Kidney (tissue), 14 donors: ENCODE measurements around the gene TNFSF13. TPM values are rescaled to one million over a fixed set of nuclear protein-coding genes. Genes with fewer than 3 reads are reported as not detected.

Source experiments
- DNase-seq, 5 donors: peaks; one replicate each; pipeline ENCODE4 v3.0.0-alpha.2; 2013 to 2020
- FAIRE-seq: peaks from 2 replicates; lab custom pipeline; 2012; peaks lifted over from hg19 to GRCh38; lab: Jason Lieb, UNC
- H3K27ac ChIP-seq, 2 donors: one replicate each; pipeline ENCODE4 v1.7.0; 2013; ENCODE audit warnings: low read depth in 2 of 2, low read length in 2 of 2, inconsistent platforms in 1 of 2
- H3K27me3 ChIP-seq: one replicate; pipeline ENCODE4 v1.7.1; 2013; ENCODE audit warnings: low read length, inconsistent platforms; ENCODE audit not compliant: control insufficient read depth, insufficient read depth
- H3K36me3 ChIP-seq, 3 donors: one replicate each; pipeline versions ENCODE4 v1.7.0 to v1.7.1; 2013; ENCODE audit warnings: low read length in 3 of 3, control low read depth in 1 of 3, inconsistent platforms in 1 of 3; ENCODE audit not compliant: insufficient read depth in 3 of 3, control insufficient read depth in 2 of 3
- H3K4me1 ChIP-seq, 3 donors: one replicate each; pipeline versions ENCODE4 v1.7.0 to v1.7.1; 2013; ENCODE audit warnings: low read length in 3 of 3, inconsistent platforms in 1 of 3, low read depth in 1 of 3; ENCODE audit not compliant: control insufficient read depth in 2 of 3, insufficient read depth in 2 of 3
- H3K4me3 ChIP-seq, 3 donors: one replicate each; pipeline versions ENCODE4 v1.7.0 to v1.8.1; 2013; ENCODE audit warnings: low read length in 3 of 3, control low read depth in 1 of 3, inconsistent platforms in 1 of 3
- H3K9ac ChIP-seq, 3 donors: one replicate each; pipeline versions ENCODE4 v1.7.0 to v1.7.1; 2013; ENCODE audit warnings: low read length in 3 of 3, control low read depth in 1 of 3, inconsistent platforms in 1 of 3
- H3K9me3 ChIP-seq, 3 donors: one replicate each; pipeline versions ENCODE4 v1.7.0 to v1.7.1; 2013; ENCODE audit warnings: low read length in 3 of 3, control low read depth in 1 of 3, inconsistent platforms in 1 of 3; ENCODE audit not compliant: control insufficient read depth in 2 of 3, insufficient read depth in 1 of 3
- intact Hi-C: fragments of 100-400 bp; cut with DNase I; formaldehyde crosslinking; loops from one replicate; pipeline ENCODE4 v1.11.1; 2022
- polyA plus RNA-seq: library from polyadenylated mRNA; stranded (reverse); fragments of 350-450 nt; fragmentation: Illumina TruSeq; extraction: RNeasy Lipid Tissue Mini Kit (QIAGEN cat#74804); gene quantifications from one replicate; pipeline ENCODE4 v1.2.3, GENCODE V29; 2014; ENCODE audit warnings: low read depth, low replicate concordance; ENCODE audit not compliant: insufficient read depth
- total RNA-seq: library from RNA; stranded (reverse); fragmentation: NEBNext Ultra II Directional; extraction: Animal tissue kit (Norgen Biotek cat#: 25700); gene quantifications from one replicate; pipeline ENCODE4 v1.2.1, GENCODE V29; 2021
- TF ChIP-seq, protein P1 (sequence below): IDR thresholded peaks from 3 replicates; pipeline ENCODE4 v1.5.1; 2012; ENCODE audit warnings: mild to moderate bottlenecking, moderate library complexity, borderline replicate concordance; ENCODE audit not compliant: insufficient read depth; ENCODE audit errors: extremely low read depth
- donor health status: control.
- donor health status: control.
- donor health status: control.
- donor health status: control.
- donor health status: control.
- donor health status: DM: yes; HTN: yes; CAD: no.
- donor health status: Normal renal cell carcinoma (clear cell type).

The TNFSF13 gene
- total and polyA plus RNA-seq, 2 donors from 2014 or later = 68.6 to 99.2 TPM

DNA sequence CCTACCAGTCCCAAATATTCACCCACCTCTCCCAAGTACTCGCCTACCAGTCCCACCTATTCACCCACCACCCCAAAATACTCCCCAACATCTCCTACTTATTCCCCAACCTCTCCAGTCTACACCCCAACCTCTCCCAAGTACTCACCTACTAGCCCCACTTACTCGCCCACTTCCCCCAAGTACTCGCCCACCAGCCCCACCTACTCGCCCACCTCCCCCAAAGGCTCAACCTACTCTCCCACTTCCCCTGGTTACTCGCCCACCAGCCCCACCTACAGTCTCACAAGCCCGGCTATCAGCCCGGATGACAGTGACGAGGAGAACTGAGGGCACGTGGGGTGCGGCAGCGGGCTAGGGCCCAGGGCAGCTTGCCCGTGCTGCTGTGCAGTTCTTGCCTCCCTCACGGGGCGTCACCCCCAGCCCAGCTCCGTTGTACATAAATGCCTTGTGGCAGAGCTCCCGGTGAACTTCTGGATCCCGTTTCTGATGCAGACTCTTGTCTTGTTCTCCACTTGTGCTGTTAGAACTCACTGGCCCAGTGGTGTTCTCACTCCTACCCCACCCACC lies 44.6 kb upstream of the TNFSF13 start:
- DNase-seq (no peak), FAIRE-seq (no peak)
- H3K9me3 ChIP-seq = no peaks in the 10 kb centered on the region
- no peak overlapping the region for H3K4me3 ChIP-seq
- H3K4me1 ChIP-seq = no peaks in the 10 kb centered on the region
- intact Hi-C loops = no loop called here
- TF ChIP-seq, protein P1, sequence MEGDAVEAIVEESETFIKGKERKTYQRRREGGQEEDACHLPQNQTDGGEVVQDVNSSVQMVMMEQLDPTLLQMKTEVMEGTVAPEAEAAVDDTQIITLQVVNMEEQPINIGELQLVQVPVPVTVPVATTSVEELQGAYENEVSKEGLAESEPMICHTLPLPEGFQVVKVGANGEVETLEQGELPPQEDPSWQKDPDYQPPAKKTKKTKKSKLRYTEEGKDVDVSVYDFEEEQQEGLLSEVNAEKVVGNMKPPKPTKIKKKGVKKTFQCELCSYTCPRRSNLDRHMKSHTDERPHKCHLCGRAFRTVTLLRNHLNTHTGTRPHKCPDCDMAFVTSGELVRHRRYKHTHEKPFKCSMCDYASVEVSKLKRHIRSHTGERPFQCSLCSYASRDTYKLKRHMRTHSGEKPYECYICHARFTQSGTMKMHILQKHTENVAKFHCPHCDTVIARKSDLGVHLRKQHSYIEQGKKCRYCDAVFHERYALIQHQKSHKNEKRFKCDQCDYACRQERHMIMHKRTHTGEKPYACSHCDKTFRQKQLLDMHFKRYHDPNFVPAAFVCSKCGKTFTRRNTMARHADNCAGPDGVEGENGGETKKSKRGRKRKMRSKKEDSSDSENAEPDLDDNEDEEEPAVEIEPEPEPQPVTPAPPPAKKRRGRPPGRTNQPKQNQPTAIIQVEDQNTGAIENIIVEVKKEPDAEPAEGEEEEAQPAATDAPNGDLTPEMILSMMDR = no peak
- peaks cover 8 to 47% (median 38%) of the 10 kb centered on the region in 3 donors for H3K36me3 ChIP-seq
- no peaks in the 10 kb centered on the region for H3K27me3 ChIP-seq
- no peak overlapping the region for H3K27ac ChIP-seq
- no peak overlapping the region for H3K9ac ChIP-seq

DNA sequence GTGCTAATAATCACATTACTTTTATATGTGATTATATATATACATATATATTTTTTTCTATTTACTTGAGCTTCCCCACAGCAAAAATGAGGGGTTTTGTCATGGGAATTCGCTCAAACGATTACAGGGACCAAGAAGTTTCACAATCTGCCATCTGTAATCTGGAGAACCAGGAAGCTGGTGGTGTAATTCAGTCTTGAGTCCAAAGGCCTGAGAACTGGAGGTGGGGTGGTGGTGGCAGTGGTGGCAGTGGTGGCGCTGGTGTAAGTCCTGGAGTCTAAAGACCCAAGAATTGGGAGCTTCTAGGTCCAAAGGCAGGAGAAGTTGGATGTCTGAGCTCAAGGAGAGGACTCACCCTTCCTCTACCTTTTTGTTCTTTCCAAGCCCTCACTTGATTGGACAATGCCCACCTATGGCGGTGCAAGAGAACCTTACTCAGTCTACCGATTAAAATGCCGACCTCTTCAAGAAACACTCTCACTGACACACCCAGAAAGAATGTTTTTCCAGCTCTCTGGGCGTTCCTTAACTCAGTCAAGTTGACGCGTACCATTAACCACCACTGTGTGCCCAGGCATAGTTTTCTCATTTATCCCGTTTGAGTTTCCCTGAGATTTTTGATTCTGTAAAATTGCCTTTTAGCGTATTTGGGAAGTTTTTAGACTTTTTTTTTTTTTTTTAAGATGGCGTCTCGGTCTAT lies 42.5 kb upstream of the TNFSF13 start:
- Histone ChIP-seq H3K4me1 (no peaks in the 10 kb centered on the region), H3K27ac (no peak overlapping the region), H3K9ac (no peak overlapping the region), H3K9me3 (no peaks in the 10 kb centered on the region), H3K27me3 (no peaks in the 10 kb centered on the region), H3K4me3 (no peak overlapping the region), H3K36me3 (peaks cover 4 to 29% (median 23%) of the 10 kb centered on the region in 3 donors)
- intact Hi-C loops = no loop called here
- TF ChIP-seq, protein P1 = no peak
- peak in 2 of 5 donors; percentile 16 to 26 for DNase-seq
- FAIRE-seq = no peak

DNA sequence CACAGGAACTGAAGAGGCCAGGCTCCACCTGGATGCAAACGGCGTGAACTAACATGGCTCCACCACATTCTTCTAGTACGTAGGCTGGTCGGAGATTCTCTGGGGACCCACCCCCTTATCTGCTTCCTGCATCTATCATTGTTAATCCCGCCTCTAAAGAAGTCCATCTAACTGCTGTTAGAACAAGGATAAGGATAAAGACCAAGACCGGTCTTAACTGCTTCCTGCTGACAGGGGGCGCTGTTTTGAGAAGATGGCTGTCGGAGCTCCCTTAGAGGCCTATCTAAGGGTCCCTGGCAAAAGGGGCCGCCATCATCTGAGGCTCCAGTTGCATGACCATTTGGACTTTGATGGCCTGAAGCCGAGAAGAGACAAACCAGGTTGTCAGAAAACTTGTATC lies 35.5 kb upstream of the TNFSF13 start:
- Histone ChIP-seq H3K36me3 (no peaks in the 10 kb centered on the region), H3K27ac (no peak overlapping the region), H3K4me3 (no peak overlapping the region), H3K9me3 (no peaks in the 10 kb centered on the region), H3K4me1 (no peaks in the 10 kb centered on the region), H3K9ac (no peak overlapping the region), H3K27me3 (no peaks in the 10 kb centered on the region)
- DNase-seq (peak in 1 of 5 donors; percentile 29), FAIRE-seq (no peak)
- intact Hi-C loops = no loop called here
- TF ChIP-seq, protein P1 = peak; percentile 32
